ENCODE data around the gene MYL12B.
"Not testable (repeated sequence)": the region's sequence is repeated elsewhere in the genome, so short reads cannot be mapped to it uniquely, and the experiment has no call there.

The MYL12B gene

DNA sequence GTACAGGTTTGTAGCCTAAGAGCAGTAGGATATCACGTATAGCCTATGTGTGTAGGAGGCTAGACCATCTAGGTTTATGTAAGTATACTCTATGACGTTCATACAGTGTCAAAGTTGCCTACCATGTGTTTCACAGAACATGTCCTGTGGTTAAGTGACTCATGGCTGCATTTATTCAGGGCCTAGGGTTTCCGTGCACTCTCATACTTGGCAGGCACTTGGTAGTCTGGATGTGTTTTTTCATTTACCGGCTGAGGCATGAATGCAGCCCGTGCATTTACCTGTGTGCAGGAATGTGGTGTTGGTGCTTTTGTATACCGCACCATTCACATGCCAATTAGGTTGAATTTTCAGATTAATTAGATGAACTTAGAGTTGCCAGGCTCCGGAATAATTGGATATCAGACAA is 43.4 kb downstream of the MYL12B start:
- no peak for DNase-seq

DNA sequence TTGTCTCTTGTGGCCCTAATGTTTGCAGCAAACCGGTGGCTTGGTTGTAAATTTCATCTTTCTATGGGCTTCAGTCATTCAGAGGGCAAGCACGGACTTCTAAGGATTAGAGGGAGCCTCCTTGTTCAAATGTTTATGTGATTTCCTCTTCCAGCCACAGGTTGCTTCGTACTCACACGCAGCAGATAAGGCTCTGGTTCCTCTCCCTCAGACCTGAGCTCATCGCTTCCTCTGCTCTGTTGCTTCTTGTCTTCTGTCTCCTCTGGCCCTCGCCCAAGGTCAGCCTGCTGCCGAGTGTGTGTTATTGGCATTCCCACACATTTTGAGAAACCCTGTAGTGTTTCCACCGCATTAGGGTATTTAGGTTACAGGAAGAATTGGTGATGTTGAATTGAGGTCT is 44.0 kb downstream of the MYL12B start:
- no peak for DNase-seq

DNA sequence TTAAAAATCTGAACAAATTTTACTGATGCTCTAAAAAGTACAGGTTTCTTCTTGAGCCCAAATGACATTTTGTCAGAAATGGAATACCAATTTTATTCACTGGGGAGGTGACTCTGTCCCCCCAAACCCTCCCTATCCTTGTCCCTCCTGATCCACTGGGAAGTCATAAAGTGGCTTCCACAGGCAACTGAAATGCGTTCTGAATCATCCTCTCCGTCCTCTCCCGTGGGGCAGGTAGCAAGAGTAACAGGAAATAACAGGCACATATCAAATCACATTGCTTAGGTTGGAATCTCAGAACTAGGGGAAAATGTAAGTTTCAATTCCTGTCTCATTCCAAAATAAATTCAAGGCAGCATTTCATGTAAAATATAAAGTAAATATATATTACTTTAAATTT is 44.5 kb downstream of the MYL12B start:
- DNase-seq, result no peak

DNA sequence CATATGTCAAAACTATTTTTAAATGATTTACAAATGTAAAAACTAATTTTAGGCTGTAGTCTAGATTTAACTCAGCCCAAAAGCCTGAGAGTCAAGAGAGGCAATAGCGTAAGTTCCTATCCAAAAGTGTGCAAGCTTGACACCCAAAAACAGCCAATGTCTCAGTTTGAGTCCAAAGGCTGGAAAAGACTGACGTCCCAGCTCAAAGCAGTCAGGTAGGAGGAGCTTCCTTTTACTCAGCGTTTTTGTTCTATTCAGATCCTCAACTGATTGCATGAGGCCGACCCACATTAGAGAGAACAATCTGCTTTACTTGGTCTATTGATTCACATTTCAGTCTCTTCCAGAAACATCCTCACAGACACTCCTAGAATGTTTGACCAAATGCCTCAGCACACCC is 51.8 kb downstream of the MYL12B start:
- no peak for DNase-seq

DNA sequence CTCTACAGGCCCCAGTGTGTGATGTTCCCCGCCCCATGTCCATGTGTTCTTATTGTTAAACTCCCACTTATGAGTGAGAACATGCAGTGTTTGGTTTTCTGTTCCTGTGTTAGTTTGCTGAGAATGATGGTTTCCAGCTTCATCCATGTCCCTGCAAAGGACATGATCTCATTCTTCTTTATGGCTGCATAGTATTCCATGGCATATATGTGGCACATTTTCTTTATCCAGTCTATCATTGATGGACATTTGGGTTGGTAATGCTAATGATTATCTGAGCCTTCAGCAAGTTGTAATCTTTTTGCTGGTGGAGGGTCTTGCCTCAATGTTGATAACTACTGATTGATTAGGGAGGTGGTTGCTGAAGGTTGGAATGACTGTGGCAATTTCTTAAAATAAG is 53.4 kb downstream of the MYL12B start:
- DNase-seq, result not testable (repeated sequence)

DNA sequence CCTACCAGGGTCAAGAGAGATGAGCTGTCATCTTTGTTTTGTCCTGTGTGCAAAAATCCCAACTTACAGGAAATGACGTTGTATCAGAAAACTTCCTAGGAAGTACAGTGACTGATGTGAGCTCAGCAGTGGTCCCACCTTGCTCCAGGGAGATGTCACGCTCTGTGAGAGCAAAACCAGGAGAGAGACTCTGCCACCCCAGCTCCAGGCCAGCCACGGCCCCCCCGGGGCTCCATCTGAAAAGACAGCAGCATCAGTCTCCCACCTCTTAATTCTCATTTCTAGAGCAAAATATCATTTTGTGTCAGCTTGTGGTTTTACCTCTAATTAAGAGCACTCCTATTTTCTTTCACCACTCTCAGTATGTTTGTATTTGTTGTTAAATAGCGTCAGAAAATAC is 57.5 kb downstream of the MYL12B start:
- no peak for DNase-seq

DNA sequence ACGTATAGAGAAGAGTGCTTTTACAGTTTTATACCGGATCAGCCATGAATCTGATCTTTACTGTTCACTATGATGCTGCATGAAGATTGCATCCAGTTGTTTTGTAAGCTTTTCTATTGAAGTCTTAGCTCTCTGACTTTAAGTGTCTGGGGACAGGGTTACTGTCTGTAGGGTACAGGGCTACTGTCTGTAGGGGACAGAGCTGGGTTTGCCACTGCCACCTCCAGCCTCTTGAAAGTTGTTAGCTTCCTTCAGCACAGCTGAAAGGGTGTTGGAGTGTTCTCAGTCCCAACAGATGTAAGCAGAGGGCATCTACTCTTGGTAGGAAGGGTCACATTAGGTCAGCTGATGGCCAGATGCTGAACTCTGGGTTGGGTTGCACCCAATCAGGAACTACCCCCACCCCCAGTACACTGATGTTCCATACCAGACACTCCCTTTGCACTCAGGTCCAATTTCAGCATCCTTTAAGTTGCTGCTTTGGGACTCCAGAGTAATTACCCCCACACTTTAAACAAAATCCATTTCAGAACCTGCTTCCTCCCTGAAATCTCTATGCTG is 58.0 kb downstream of the MYL12B start:
- DNase-seq, result no peak

DNA sequence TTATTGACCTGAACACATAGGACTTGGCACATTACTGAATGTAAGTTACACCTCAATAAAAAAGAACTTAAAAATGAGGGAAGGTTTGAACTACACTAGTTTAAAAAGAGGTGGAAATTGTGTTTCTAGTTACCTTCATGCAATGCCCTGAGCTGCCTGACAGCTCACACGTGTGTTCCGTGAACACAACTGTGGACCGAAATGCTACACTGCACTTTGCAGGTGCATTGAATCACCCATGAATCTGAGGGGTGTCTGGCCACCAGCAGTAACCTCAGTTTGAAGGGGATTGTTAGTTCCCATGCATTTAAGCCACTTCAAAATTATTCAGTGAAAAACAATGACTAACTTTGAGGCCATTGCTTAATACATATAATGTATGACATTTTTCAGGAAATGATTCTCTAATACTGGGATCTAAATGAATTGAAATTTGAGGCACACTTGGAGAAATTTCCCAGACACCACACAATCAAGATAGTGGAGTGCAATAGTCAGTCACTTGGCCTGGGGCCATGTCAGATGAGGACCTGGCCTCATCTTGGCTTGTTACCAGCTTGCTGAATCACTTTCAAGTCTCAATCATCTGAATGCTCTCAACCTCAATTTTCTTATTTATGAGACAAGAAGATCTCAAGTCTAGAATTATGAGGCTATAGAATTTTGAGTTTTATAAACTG is 59.3 kb downstream of the MYL12B start:
- DNase-seq, result no peak

DNA sequence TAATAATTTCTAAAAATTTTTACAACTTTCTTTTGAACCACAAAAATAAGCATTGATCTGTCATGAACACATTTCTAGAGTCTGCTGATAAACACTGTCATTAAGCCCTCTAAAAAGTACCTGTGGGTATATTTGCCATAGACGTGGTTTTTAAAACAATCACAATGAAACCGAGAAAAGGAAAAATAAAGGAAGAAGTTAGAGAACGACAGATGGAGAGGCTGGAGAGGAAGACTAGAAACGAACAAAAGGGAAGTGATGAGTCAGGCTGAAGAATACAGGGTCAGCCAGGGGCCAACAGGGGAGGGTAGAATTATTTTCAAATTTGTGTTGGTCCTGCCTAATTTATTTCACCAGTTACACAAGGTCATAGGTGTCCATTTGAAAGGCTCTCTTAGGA is 62.0 kb downstream of the MYL12B start:
- DNase-seq, result no peak
